AG04450 (cell line): ENCODE data around the gene C5orf22. TPM values are rescaled to one million over a fixed set of nuclear protein-coding genes. Genes with fewer than 3 reads are reported as not detected.

Experiments
- CTCF ChIA-PET: fragments of 300-600, 350-600 bp; formaldehyde crosslinking; extraction: SDS; loops from one replicate; lab custom pipeline; 2022; ENCODE audit warnings: antibody characterized with exemption, inconsistent platforms; lab: Charles Lee
- POLR2A ChIA-PET: fragments of 350-600 bp; formaldehyde crosslinking; extraction: SDS; loops from one replicate; lab custom pipeline; 2021; ENCODE audit warnings: antibody characterized with exemption, inconsistent platforms; lab: Yijun Ruan, JAX
- DNase-seq: peaks from one replicate; pipeline ENCODE4 v3.0.0-alpha.2; 2011; ENCODE audit warnings: low read depth, low spot score
- H3K27ac ChIP-seq: one replicate; pipeline ENCODE4 v1.5.1; 2012; ENCODE audit warnings: low read depth, low read length, control low read depth
- H3K27me3 ChIP-seq: one replicate; pipeline ENCODE4 v1.6.0; 2012; ENCODE audit warnings: low read length; ENCODE audit not compliant: control insufficient read depth, insufficient read depth
- H3K4me3 ChIP-seq: 2 replicates; pipeline ENCODE4 v1.5.1; 2011; ENCODE audit warnings: mild to moderate bottlenecking, low read depth, low read length, control low read depth
- H3K9me3 ChIP-seq: 2 replicates; pipeline ENCODE4 v1.5.1; 2012; ENCODE audit warnings: low read length; ENCODE audit not compliant: control insufficient read depth, insufficient read depth
- CTCF ChIP-seq: IDR thresholded peaks from 2 replicates; pipeline ENCODE4 v1.5.1; 2011; ENCODE audit warnings: low read depth, low read length, control low read depth, inconsistent platforms
- polyA plus RNA-seq: library from polyadenylated mRNA; depleted of rRNA; stranded (reverse); fragments of >200 nt; gene quantifications from 2 replicates; pipeline ENCODE4 v1.2.3, GENCODE V29; 2011

C5orf22 gene
- polyA plus RNA-seq, 1 experiment = 29.7 TPM

DNA sequence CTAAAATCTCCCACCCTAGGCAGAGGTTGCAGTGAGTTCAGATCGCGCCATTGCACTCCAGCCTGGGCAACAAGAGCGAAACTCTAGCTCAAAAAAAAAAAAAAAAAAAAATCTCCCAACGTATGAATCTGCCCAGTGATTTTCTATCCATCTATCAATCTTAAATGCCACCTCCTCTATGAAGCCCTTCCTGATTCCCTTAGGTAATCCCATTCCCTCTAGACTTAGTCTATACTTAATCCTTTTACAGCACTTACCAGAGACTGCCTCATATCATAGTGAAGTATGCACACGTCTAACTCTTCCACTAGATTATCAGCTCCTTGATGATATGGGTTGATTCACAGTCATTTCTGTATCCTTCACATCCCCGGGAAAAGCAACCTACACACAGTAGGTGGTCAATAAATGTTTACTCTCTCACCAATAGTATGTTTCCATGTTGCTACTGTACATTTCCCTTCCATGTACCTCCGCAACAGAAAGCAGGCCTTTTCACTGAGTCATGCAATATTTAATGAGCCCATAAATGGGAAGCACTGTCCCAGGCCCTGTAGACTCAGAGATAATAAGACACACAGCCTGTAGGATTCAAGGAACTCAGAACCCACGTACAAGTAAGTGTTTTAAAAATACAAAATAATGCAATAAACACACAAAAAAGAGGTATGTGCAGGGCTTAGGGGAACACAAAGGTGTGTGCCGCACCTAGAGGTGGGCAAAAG, 1.4 kb upstream of the C5orf22 start:
- Histone ChIP-seq H3K9me3 (no peaks in the 10 kb centered on the region), H3K4me3 (peak overlapping the region; percentile 76), H3K27me3 (no peaks in the 10 kb centered on the region), H3K27ac (no peak overlapping the region)
- POLR2A ChIA-PET = no interaction called here
- no peak for DNase-seq
- no peak for TF ChIP-seq CTCF
- CTCF ChIA-PET = interaction anchor here (0.6 kb wide), 1 partner anchor 17 kb away, joined by 3 read pairs; no protein-coding TSS in a partner anchor

- ChIA-PET POLR2A (no interaction called here), CTCF (interaction anchor here (0.7 to 1.8 kb wide), 3 partner anchors 10 to 561 kb away, joined by 3 to 7 read pairs (median 3); no protein-coding TSS in a partner anchor)
- no peak for DNase-seq
- TF ChIP-seq CTCF = no peak
- H3K9me3 ChIP-seq = no peaks in the 10 kb centered on the region
- peak overlapping the region; percentile 76 for H3K4me3 ChIP-seq
- no peaks in the 10 kb centered on the region for H3K27me3 ChIP-seq
- no peak overlapping the region for H3K27ac ChIP-seq
Measured at GRCh38 chr5:31531543-31531887, 586 bp upstream of the C5orf22 start.

DNA sequence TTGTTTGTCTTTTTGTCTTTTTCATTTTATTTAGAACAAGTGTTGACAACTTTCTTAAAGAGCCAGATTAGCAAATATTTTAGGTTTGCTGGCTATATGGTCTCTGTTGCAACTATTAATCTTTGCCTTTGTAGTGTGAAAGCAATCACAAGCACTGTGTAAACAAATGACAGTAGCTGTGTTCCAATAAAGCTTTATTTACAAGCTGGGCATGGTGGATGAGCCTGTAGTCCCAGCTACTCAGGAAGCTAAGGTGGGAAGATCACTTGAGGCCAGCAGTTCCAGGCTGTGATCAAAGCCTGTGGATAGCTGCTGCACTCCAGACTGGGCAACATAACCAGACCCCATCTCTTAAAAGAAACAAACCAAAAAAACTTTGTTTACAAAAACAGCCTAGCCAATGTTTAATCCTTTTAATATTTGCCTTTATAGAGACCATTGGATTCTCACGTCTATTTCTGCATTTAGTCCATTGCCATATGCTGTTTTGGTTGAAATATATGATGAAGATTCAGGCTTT, 2.5 kb downstream of the C5orf22 start:
- Histone ChIP-seq H3K4me3 (no peak overlapping the region), H3K9me3 (no peaks in the 10 kb centered on the region), H3K27ac (no peak overlapping the region), H3K27me3 (no peaks in the 10 kb centered on the region)
- DNase-seq = no peak
- ChIA-PET CTCF (no interaction called here), POLR2A (no interaction called here)
- no peak for TF ChIP-seq CTCF

DNA sequence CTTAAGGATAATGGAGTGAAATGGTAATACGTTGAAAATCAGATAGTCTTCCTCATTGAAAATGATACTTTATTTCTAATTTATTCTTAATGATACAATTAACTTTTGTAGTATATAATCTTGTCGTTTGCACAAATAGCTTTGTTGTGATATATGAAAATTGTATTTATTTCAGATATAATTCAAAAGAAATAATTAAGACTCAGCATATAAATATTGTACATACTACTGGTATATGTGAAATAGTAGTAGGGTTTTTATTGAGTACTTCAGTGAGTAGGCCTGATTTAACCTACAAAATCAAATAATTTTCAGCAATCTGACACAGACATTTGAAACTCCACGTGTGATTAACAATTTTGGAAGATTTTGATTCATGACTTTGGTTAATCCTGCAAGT, 4.8 kb downstream of the C5orf22 start:
- POLR2A ChIA-PET = no interaction called here
- DNase-seq = no peak
- no peak overlapping the region for H3K4me3 ChIP-seq
- TF ChIP-seq CTCF = no peak
- no peak overlapping the region for H3K27ac ChIP-seq
- H3K27me3 ChIP-seq = no peaks in the 10 kb centered on the region
- H3K9me3 ChIP-seq = no peaks in the 10 kb centered on the region
- CTCF ChIA-PET = no interaction called here

DNA sequence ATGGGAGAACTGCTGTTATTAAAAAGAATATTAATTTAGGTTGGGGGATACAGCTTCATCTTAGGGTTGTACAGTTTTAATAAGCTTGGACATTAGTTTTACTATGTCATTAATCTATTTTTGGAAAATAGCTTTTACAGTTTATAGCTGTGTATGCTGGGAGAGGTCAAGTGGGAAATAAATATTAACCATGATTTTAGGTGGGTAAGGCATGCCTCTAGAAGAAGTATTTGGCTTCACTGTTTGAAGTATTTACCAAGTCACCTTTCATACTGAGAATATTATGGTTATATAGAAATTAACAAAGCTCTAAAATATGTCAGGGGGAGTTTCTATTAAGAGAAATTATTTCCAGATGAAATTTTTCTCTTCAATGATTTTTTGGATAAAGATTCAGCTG, 5.2 kb downstream of the C5orf22 start:
- TF ChIP-seq CTCF = no peak
- H3K27me3 ChIP-seq = no peaks in the 10 kb centered on the region
- ChIA-PET POLR2A (no interaction called here), CTCF (interaction anchor here (0.9 kb wide), 1 partner anchor 305 kb away, joined by 3 read pairs; no protein-coding TSS in a partner anchor)
- H3K4me3 ChIP-seq = no peak overlapping the region
- H3K9me3 ChIP-seq = no peaks in the 10 kb centered on the region
- H3K27ac ChIP-seq = no peak overlapping the region
- no peak for DNase-seq
